GM19397 (cell line): ENCODE data around the gene UMODL1.

Experiments
- ATAC-seq: cut with Tn5 transposase; IDR thresholded peaks from one replicate; pipeline ENCODE4 v1.9.1; 2021; ENCODE audit warnings: mild to moderate bottlenecking, moderate library complexity; ENCODE audit not compliant: unreplicated experiment

UMODL1 gene

GRCh38 chr21:42182713-42183371 lies 111.7 kb downstream of the UMODL1 start:
- ATAC-seq: no peak

GRCh38 chr21:42183374-42184266 lies 112.5 kb downstream of the UMODL1 start:
- no peak for ATAC-seq

- ATAC-seq: no peak
Observed at GRCh38 chr21:42186591-42186990, 115.5 kb downstream of the UMODL1 start.

GRCh38 chr21:42187976-42188653 lies 117.0 kb downstream of the UMODL1 start:
- peak; percentile 89 for ATAC-seq

- no peak for ATAC-seq
Observed at GRCh38 chr21:42188663-42189062, 117.5 kb downstream of the UMODL1 start.

DNA sequence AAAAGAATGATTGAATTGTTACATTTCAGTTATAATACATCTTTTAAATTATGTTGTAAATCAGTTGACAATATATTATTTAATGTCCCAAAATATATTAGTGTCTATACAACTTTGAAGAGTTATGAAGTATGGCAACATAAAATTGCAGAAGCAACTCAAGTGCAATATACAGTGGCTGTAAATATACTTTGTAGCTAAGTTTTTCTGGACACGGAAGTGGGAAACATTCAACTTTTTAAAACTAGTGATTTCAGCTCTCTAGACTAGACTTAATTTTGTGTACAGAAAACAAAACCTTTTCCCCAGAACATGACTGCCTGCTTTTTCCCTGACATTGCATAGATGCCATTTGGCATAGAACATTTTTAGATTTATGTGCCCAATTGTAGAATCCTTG lies 118.3 kb downstream of the UMODL1 start:
- ATAC-seq: no peak

DNA sequence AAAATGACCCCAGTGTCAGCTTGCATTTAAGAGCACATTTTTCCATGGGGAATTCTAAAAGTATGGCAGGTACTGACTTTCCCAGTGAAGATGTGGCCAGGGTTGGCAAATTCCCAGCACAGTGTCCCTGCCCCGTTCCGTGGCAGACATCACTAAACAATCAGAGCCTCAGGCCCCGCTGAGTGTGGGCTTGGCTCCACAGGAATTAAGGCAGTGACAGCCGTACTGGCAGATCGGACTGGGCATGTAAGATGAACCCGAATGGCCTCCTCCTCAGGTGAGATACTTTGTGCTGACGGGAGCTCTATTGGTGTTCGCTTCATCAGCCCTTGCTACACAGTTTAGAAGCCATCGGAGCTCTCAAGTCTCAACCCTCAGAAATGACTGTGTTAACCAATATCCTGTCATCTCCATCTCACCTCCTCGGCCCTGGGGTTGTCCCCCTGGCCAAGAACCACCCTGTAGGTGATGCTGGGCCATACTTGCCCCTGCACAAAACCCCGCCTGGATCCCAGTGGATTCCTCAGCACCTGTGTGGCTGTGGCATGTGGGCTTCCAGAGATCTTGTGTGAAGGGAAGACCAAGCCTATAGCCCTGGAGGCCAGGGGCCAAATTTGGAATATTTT lies 118.9 kb downstream of the UMODL1 start:
- no peak for ATAC-seq

DNA sequence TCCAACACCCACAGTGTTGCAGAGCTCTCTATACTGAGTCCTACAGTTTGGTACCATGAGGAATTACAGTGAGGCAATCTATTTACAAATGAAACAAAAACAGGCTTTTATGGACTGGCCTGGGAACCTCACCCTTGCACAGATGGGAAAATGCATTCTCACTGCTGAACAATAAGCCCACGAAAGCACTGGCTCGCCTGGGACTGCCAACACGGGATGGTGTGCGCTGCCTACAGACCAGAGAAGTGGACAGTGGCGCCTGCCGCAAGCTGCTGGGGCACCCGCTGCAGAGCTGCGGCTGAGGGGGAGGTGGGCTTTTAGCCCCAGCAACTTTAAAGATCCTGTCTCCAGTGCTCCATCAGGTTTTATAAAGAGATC lies 119.4 kb downstream of the UMODL1 start:
- ATAC-seq: no peak

DNA sequence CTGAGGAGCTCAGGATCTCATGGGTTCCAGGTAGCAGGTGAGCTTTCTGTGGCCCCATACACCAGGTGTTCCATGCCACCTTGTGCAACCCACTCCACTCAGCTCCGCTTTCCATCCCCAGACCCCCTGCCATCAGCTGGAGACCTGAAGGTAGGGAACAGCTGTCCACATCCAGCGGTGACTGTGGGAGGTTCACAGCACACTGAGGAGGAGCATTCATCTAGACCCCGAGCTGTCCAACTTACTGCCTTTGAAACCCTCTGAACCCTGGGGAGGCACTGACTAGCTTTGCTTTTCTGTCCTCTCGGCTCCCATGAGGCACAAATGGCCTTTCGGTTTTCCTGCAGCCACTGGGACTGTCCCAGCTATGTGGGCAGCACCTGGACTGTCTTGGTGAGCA lies 119.9 kb downstream of the UMODL1 start:
- no peak for ATAC-seq

- ATAC-seq: no peak
Observed at GRCh38 chr21:42191696-42192595, 120.8 kb downstream of the UMODL1 start.
